ENCODE measurements around the gene BMAL2.
A peak's percentile ranks its signal among the peaks of the same experiment; 100 is the strongest.

BMAL2 gene

DNA sequence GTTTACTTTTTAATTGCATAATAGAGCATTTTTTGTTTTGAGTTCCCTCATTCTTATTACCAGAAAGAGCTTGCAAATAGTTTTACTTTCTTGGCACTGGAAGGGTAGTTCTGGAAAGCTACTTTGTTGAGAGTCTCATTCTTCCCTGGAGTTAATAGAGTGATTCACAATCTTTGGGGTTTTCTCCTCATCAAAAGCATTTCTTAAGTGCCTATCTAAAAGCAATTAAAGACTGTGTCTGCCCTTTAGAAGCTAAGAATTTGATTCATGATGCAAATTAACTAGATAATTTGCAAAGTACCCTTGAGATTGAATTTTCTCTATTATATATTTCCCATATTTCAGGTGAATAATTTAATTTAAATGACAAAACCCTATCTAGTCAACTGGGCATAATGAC lies 8.1 kb upstream of the BMAL2 start:
- DNase-seq: no peak

DNA sequence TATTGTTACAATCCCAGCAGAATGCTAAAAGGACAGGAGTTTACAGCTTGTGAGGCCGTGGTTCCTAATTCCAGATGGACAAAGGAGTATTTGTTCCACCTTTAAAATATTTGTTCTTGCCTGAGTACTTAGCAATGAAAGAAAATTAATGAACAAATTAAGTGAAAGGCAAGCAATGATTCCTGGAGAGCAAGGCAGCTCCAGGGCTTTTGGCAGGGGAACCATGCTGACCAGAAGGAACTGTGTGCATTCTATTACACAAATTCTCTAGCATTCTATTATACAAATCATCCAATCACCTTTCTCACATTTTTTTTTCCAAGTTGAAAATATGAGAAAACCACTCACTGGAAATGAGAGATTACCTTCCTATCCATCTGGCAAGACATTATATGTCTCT lies 1.8 kb upstream of the BMAL2 start:
- no peak for DNase-seq

DNA sequence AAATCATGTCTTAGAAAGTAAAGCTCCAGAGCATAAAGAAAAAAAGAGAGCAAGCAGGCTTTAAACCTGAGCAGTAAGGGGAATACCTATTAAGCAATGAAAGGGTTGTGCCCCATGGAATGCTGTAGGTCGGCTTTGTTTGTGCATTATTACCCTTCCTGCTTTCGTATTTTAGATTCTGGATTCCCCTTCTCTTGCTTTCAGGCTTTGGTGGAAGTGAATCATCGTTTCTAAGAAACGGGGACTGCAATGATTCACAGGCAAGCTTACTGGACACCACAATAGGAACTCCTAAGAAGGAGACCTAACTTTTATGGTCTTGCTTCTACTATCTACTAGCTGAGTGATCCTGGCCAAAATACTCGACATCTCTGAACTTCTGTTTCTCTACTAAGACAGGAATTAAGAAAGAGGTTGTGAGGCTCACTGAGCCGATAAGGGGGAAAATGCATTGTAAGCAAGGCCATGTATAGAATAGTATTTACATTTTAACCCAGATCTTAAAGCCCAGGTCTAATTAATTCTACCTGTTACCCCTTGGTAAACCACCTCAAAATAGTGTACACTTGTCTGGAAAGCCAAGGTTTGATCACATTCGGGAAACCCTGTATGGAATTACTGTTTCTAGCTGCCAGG lies 1.2 kb upstream of the BMAL2 start:
- no peak for DNase-seq

DNA sequence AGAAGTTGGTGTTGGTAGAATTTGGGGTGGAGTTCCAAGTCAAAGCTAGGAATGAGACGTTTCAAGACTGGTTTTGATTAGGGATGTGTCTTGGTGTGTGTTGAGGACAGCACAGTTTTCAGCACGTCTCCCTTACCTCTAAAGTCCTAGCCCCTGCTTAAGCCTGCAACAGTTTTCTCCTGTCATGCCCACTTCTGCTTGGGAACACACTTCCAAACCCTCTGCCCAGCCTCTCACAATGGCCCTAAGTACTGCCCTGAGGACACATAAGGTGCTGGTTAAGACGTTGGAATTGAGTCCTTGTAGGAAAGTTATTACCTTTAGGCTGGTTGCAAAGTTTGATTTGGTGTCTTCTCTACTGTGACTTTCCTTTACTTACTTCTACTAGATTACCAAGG lies 710 bp upstream of the BMAL2 start:
- no peak for DNase-seq

DNA sequence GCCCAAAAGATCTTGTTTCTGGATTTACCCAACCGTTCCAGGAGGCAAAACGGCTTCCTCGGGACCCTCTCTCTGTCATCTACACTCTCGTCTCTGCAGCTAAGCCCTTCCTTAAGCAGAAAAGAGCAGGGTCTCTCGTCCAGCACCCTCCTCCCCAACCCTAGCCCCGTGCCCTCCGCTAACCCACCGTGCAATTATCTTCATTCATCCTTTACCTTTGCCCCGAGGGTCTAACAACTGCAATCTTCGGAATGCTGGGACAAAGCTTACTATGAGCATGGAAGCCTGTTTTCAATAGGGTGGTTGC lies 276 bp upstream of the BMAL2 start:
- no peak for DNase-seq

DNA sequence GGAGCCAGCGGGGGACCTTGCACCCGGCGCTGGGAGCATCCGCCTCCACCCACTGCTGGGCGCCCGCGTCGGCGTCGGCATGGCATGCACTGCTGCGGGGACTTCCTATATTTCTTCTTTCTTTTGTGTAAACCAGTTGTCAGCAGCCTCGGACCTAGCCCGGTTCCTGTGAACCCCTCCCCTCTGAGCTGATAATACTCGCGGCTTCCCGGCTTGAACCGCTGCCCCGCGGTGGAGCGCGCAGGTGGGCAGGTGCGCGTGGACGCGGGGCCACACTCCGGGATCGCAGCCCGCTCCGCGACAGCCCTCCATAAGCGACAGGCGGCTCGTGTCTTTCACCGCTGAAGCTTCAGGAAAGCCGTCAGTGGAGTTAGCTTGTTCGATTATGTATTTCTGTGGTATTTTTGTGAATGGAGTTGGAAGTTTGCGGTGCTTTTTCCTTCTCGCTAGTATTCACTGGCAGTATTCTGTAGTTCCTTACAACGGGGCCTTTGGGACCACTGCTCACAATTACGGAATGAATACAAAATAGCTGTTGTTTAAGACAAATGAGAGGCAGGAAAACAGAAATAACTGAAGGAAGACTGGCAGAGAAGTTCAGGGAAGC lies 870 bp downstream of the BMAL2 start:
- no peak for DNase-seq

DNA sequence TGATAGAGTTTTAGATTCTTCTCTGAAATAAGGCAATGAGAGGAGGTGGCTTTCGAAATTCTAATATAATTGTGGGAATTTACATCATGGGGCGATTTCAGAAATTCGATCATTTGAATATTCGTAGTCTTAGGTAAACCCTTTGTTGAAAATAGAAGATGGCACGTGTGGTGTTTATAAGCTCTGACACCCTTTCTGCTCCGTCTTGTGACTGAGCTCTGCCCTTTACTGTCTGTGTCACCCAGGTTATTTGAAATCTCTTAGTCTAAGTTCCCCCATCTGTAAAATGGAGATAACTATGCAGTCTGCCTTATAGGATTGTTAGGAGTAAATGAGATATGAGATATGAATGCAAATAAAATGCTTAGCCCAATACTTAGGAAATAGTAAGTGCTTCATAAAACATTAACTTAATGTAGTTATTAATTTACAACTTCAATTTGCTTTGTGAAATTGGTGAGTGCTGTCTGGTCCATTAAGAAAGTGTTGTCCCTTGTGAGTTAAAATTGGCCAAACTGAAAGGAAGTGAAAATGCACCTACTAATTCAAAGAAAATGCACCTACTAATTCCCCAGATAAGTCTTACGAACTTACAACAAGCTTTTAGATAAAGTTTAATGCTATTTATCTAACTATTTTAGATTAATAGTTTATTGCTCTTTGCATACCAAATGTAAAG lies 1.5 kb downstream of the BMAL2 start:
- no peak for DNase-seq

DNA sequence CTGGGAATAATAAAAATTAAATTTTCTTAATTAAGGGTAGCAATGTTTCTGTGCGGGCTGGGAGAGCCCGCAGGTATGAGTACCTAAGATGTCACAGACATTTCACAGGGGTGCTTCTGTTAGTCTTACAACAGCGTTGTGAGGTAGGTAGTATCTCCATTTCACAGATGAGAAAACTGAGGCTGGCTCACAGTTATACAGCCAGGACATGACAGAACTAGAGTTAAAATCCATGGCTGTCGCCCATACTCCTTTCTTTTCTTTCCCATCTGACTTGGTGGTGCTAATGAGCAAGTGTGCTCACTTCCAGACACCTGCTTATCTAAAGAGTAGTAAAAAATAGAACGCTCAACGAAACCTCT lies 2.1 kb downstream of the BMAL2 start:
- DNase-seq: no peak

DNA sequence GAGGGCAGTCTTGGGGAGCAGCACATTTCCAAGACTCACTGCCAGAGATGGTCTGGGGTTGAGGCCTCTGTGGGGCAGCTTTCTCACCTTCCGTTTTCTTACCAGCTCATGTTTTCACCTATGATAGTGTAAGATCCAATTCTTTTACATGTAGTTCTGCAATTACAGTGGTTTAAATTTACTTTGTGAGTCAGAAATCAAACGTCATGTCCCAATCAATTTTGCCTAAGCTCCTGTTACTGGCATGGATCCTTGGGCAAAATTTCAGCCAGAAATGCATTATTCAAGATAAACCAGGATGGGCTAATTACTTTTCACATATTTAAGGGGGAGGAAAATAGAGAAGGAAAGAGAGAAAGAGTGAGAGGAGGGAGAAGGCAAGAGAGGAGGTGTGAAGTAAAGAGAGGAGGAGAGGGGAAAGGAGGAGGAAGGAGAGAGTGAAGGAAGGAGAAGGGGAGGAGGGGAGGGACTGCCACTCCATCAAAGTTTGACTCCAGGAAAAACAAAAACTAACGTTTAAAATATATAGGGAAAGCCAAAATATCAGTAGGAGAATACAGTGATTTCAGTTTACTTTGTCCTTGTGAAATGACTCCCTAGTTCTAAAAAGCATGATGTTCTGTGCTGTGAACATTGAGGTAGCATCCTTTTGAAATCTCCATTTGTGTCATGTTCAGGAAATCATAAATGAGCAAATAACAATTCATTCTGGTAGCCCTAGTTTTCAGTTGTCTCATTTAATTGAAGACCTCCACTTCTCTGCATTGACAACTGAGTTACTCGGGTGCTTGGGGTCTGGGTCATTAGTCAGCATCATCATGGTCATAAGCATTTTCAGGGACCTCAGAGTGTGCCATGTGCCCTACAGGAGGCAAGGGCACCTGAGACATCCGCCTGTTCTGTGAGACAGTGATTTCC lies 3.0 kb downstream of the BMAL2 start:
- no peak for DNase-seq

DNA sequence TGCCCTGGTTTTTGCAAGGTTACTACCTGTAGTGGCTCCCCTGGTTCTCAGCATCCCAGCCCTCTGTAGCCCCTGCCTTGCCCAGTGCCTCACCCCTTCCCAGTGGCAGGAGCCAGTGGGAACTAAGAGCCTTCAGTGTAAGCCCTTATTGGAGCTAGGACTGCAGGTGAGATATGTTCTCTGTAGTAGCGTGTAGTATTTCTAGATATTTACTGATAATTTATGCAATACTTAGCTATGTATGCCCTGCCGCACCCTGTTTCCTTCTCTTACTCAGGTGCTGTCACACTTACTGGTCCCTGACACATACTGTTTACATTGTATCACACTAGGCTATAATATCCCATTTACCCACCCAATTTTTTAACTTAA lies 3.6 kb downstream of the BMAL2 start:
- no peak for DNase-seq

DNA sequence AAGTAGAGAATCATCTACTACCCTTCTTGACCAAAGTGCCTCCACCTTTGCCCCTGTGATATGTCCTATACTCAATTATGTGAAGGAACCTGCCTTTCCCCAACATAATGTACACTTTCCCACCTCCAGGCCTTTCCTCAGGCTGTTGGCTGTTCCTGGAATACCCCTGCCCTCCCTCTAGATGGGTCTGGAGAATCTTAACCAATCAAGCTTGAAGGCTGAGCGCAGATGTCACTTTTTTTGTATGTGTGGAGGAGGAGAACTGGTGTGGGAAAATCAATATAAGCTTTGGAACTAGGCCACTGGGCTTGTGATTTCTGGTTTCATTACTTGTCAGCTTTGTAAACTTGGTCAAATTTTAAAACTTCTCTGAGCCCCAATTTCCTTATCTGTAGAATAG lies 4.7 kb downstream of the BMAL2 start:
- no peak for DNase-seq

DNA sequence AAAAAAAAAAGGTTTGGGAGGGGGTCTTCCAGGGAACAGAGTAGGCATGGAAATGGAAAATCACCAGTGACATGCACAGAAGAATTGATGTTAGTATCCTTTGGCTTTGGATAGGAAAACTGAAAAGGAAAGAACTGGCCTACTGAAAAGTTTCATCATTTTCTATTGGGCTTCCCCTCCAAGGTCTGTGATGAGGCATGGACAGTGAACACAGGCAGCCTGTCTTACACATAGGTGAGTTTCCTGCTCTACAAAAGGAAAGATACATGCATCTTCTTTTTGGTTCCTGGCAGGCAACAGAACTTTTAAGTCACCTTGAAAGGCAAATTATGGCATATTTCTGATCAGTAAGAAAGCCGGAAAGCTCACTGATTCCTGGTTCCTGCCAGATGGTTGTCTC lies 5.8 kb downstream of the BMAL2 start:
- no peak for DNase-seq

DNA sequence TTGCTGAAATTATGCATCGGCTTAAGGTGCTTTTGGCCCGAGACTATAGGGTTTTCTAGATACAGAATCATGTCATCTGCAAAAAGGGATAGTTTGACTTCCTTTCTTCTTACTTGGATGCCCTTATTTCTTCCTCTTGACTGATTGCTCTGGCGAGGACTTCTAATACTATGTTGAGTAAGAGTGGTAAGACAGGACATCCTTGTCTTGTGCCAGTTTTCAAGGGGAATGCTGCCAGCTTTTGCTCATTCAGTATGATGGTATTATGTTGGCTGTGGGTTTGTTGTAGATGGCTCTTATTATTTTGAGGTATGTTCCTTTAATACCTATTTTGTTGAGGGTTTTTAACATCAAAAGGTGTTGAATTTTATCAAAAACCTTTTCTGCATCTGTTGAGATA lies 8.3 kb downstream of the BMAL2 start:
- no peak for DNase-seq

DNA sequence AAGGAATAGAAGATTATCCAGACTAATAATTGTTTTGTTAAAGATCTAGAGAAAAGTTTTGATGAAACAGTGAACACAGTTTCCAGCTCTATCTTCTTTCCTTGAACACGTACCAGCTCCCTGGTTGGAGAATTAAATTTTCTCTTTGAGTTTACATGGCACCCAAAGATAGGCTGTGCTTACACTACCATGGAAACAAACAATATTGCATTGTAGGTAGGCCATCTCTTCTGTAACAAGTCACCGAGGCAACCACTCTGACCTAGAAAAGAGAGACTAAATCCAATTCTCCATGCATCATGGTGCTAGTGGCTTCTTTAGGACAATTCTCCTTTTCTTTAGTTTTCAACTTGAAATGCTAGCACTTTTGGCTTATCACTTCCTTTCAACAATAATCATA lies 9.9 kb downstream of the BMAL2 start:
- DNase-seq: no peak

DNA sequence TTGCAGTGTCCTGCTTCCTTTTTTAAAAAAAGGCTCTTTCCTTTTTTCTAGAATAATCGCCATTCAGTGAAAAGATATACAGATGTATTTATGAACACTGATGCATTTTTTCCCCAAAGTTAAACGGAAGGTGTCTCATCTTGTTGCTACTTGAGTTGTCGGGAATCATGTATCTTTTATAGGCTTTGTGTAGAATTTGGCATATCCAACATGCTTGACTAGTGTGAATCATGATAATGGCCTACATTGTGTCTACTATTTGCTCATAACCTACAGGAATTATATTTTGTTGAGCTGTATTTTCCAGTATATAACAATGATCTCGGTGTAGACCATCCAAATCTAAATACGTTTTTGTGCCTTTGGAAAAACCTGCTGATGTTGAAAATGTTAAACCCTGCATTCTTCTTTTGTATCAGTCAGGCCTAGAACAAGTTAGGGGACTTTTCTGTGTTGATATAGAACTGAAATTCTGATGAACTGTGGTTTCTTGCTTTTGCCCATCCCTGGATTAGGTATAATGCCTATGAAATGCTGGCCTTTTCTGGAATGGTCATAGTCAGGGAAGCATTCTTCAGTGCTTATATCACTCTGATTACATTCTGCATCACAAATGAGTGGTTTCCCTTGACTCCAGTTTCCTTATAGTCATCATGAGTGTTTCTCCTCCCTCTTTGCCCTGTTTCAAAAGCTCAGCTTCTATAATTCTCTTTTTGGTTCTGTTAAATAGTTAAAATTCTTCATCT lies 10.8 kb downstream of the BMAL2 start:
- no peak for DNase-seq

DNA sequence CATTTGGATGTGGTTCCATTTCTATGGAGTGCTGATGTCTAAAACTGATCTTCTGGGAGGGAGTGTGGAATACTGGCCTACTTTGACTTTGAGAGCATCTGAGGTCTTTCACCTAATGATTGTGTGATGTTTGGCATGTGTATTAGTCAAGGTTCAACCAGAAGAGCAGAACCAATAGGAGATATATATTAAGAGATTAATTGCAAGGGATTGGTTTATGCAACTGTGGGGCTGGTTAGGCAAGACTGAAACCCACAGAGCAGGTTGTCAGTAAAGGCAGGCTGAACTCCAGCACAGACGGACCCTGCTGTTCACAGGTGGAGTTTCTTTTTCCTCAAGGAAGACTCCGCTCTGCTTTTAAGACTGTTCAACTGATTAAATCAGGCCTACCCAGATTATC lies 11.6 kb downstream of the BMAL2 start:
- DNase-seq: no peak

DNA sequence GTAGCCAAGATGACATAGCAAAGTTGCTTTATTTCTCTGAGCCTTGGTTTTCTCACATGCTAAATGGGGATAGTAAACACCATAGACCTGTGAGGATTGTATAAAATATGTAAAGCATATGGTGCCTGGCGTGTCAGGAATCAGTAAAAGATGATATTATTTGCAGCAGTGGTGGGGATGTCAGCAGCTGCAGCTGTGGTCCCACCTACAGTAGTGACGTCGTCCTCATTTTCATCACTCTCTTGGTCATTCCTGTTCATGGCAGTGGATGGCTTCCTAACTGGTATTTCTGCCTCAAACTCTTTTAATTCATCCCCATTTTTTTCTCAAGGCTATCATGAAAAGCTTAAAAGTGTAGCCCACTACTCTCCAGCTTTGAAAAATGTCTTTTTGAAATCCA lies 12.1 kb downstream of the BMAL2 start:
- no peak for DNase-seq

DNA sequence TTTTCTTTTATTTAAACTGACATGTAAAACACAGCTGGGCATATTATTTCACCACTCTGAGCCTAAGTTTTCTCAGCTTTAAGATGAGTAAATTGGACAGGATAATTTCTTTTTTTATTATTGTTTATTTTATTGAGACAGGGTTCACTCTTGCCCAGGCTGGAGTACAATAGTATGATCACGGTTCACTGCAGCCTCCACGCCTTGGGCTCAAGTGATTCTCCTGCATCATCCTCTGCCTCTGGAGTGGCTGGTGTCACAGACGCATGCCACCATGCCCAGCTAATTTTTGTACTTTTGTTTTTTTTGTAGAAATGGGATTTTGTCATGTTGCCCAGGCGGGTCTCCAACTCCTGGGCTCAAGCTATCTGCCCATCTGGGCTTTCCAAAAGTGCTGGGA lies 12.7 kb downstream of the BMAL2 start:
- DNase-seq: no peak

DNA sequence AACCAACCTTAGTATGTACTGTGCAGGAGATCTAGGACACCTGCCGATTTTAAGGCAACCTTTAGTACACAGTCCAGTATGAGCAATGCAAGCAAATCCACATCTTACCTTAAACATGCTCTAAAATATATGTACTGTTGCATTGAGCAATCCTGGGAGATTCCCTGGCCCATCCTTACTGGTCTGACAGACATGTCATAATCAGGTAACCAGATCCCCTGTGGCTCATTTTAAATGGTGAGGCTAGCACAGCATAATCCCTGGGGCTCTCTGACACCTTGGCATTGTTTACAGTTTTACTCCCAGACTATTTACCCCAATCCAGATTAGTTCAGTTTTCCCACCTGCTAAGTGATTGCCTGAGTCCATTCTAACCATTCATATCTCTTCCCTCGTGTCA lies 15.1 kb downstream of the BMAL2 start:
- DNase-seq: peak in 1 of 2 experiments; percentile 73

DNA sequence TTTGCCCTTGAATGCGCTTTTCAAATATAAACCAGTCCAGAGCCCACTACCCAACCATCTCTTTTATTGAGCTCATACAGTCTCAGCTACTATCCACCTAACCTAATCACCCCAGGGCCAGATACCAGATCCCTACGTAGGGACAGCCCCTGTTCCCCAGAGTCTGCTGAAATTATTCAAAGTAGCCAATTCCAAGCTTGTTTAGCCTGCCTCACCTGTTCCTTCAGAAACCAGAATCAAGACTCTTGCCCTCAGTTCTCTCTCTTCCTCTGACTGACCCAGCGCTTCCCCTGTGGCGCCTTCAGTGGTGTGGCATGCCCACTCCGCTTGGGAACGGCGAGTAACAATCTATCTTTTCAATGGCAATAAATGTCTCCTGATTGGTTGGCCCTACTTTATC lies 18.8 kb downstream of the BMAL2 start:
- DNase-seq: no peak

DNA sequence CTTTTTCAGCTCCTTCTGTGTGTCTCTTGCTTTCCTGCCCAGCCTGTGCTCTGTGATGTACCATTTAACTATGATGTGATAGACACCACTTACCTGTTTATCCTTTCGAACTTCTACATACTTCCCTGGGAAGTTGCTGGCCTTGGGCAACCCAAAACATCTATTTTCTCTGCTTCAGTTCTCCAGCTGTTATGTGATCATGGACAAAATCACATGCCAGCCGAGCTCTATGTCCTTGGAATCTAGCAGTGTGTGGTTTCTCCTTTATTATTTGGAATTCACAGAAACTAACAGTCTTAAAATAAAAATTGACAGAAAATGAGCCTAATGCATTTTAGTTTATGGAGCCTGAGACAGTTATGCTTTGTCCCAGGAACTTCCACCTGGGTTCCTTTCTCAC lies 22.9 kb downstream of the BMAL2 start:
- DNase-seq: no peak

DNA sequence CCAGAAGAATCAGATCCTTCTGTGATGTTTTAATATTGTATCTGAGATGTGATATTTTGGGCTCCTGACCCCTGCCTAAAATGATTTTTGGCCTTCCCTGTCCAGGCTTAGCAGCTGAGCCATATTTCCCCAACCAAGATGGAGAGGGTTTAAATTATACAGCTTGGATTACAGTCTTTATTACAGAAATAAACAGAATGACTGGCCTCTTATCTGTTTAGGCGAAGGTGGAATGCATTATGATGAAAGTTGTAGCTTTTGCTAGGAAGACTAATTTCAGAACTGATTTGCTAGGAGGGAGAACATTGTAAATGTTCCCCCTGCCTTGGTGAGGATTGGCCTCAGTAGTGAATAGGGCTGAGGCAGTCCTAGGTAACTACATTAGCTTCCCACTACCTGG lies 23.3 kb downstream of the BMAL2 start:
- DNase-seq: no peak

All from NCI-H1930 (cell line).